NCI-H2196 treated with DMSO at 0.1 percent for 48 hours (cell line): ENCODE results near the gene RPS15.

Experiments used
- DNase-seq: peaks from one replicate; lab custom pipeline; 2025; ENCODE audit not compliant: unreplicated experiment; lab: John Stamatoyannopoulos, UW

RPS15 gene

GRCh38 chr19:1438035-1438932 is at the start of gene RPS15:
Gene RPS15, plus strand, starts transcription at chr19:1438396. Its CDS starts 30 bp downstream, at chr19:1438426.
- DNase-seq: peak; percentile 87

DNA sequence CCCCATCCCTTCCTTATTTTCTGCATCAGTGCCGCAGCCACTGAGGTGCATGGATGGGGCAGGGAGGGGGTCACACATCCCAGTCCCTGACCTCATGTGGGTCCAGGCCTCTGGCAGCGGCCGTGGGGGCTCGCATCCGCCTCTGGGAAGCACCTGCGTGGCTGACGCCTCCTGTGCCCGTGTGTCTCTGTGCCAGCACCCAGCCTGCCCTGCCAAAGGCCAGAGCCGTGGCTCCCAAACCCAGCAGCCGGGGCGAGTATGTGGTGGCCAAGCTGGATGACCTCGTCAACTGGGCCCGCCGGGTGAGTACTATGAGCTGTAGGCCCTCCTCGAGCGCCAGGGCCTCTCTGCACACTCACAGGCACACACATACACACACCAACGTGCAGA is 49.6 kb upstream of the RPS15 start:
- no peak for DNase-seq

DNA sequence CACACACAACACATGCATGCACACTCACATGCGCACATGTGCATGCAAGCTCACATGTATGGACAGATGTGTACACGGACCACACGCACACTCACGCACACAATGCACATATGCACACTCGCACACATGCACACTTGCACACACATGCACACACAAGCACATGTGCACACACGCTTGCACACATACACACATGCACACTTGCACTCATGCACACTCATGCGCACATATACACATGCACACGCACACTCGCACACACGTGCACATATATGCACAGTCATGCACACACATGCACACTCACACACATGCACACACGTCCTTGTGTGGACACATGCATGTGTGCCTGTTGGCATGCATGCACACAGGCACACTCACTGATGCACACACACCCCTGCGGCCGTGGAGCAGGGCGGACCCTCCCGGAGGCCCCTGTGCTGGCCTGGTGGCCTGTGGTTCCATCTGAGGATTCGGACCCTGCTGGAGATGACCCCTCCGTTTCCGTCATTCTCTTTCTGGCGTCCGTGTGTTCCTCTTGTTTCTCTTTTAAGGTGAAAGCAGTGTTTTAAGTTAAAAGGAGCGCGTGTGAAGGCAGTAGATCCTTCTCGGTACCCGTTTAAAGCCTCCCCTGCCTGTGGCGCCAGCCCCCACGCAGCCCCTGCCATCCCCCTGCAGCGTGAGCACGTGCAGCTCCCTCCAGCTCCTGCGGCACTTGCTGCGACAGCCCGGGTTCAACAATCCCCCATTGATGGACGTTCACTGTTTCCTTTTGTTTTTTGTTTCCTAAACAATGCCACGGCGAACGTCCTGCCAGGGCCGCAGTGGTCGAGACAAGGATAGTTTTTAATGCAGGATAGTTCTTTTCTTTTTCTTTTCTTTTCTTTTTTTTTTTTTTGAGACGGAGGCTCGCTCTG is 48.9 kb upstream of the RPS15 start:
- DNase-seq: no peak

DNA sequence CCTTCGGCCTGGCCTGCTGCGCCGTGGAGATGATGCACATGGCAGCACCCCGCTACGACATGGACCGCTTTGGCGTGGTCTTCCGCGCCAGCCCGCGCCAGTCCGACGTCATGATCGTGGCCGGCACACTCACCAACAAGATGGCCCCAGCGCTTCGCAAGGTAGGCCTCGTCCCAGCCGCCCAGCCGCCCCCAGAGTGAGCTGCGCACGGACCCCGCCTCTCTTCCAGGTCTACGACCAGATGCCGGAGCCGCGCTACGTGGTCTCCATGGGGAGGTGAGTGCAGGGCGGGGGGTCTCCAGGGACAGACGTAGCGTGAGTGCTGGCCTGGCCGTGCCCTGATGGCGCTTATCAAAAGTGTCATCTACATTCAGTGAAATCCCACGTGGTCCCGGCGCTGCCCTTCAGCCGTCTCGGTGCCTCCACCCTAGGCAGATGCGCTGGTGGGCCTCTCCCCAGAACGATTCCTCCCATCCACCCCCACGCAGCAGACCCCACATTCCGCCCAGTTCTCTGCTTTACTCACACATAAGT is 47.2 kb upstream of the RPS15 start:
- DNase-seq: no peak

GRCh38 chr19:1392407-1392806 is 45.8 kb upstream of the RPS15 start:
- no peak for DNase-seq

- DNase-seq: no peak
Measured at GRCh38 chr19:1392939-1393530, 45.2 kb upstream of the RPS15 start.

GRCh38 chr19:1393841-1394240 is 44.4 kb upstream of the RPS15 start:
- no peak for DNase-seq

DNA sequence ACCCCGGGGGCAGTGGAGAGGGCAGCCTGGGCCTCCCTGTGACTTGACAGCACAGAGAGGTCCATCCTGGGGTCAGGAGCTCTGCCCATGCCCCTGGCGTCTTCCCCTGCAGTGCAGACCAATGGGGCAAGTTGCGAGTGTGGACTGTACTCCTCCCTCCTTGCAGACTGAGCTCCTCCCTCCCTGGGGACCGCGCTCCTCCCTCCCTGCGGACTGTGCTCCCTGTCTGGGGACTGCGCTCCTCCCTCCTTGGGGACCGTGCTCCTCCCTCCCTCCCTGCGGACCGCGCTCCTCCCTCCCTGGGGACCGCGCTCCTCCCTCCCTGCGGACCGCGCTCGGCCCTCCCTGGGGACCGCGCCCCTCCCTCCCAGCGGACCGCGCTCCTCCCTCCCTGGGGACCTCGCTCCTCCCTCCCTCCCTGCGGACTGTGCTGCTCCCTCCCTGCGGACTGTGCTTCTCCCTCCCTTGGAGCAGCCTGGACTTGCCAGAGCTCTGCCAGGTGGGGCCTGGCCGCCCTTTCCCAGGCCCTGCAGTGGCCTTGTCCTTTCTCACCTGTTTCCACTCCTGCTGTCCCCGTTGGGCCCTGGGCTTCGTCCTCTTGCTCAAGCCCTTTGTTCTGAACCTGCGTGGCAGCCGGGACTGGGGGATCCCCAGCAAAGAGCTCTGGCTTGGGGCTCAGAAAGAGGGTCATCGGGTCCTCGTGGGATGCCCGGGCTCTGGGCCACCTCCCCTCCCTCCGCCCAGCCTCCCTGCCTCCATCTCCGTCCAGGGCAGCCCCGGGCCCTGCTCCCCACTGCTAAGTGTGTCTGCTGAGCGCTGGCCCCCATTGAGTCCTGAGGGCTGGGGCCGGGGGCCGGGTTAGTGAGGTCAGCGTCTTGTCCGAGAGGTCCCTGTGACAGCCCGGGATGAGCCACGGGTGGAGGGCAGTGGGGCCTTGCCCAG is 43.7 kb upstream of the RPS15 start:
- DNase-seq: peak; percentile 38

GRCh38 chr19:1395194-1396018 is 42.8 kb upstream of the RPS15 start:
- DNase-seq: no peak

DNA sequence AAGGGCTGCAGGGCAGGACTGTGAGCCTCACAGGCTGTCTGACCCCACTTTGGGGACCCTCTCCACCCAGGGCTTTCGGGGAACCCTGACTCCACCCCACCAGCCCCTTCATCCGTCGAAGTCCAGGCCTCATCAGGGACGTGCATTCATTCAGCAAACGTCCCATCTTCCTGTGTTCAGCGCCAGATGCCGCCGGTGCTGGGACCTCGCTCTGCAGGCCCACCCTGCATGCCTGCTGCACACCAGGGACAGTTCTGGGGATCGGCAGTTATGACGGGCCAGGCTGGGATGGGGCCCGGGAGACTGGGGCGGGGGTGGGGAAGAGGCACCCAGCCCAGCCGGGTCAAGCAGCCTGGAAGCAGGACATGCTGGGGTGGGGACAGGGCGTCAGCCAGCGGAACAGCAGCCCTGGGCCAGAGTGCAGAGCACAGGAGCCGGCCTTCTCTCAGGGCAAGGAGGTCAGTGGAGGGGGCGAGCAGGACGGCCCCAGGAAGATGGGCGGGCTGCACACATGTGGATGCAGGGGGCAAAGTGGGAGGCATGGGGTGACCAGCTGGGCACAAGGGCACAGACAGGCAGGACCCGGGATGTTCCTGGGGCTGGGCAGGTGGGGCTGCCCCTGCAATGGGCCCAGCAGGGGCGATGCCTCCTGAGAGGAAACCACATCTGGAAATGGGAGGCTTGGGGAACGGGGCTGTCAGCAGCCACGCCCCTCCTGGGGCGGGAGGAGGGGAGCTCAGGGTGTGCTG is 42.0 kb upstream of the RPS15 start:
- no peak for DNase-seq

GRCh38 chr19:1396768-1397679 is 41.2 kb upstream of the RPS15 start:
- DNase-seq: no peak

- DNase-seq: no peak
Measured at GRCh38 chr19:1397838-1398237, 40.4 kb upstream of the RPS15 start.

DNA sequence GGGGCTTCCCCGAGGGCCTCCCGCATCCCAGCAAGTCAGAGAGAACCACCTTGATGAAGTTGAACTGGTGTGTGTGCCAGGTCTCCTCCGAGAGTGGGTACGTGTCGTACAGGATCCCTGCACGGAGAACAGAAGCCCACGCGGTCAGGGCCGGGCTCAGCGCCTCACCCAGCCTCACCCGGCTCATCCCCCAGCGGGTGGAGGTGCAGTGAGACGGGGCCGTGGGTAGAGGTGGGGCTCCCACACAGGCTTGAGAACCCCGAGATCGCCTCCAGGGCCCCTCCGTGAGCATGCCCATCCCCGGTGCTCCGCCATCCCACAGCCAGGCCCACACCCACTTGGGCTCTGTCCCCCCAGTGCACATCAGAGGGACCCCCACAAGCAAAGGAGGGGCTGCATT is 39.1 kb upstream of the RPS15 start:
- DNase-seq: no peak

DNA sequence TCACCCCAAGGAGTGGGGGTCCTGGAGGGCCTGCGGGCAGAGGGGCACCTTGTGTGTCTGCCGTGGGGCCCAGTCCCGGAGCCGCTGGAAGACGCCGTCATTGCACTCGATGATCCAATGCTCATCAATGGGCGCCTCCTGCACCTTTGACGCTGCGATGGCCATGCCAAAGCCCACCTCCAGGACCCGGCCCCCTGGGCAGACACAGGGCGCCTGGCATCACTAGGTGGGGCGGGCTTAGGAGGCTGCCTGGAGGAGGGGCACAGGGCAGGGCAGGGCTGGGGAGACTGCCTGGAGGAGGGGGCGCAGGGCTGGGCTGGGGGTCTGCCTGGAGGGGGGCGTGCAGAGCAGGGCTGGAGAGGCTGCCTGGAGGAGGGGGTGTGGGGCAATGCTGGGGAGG is 38.5 kb upstream of the RPS15 start:
- DNase-seq: no peak

DNA sequence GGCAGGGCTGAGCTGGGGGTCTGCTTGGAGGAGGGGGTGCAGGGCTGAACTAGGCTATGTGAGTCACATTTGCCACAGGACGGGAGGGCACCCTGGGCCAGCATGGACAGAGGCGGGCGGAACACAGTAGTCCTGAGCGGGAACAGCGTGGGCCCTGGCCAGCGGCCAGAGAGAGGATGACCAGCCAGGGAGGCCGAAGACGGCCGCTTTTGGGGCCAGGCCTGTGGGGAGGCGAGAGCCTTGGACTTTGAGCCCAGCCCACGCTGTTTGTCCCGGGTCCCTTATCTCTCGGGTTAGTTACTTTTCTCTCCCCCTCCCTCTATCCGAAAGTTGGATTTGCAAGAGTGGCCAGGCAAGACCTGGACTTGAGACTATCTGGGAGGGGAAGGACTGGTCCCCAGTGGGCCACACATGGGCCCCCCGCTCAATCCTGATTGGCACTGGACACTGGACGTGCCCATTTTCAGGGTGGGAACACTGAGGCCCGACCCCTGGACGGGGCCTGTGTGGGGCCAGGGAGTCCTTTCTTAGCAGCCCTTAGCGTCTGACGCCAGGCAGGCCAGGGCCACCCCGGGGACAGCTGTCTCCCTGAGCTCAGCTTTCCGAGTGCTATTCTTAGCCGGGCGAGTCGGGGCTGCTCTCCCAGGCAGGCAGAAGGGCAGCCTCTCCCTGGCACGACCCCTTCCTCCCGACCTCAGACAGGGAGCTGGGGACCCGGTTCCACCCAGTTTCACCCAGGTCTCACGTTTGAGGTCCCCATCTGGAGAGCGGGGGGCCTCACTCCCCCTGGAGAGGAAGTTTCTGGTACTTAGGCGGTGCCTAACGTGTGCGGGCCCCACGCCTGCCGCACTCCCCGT is 37.7 kb upstream of the RPS15 start:
- no peak for DNase-seq

DNA sequence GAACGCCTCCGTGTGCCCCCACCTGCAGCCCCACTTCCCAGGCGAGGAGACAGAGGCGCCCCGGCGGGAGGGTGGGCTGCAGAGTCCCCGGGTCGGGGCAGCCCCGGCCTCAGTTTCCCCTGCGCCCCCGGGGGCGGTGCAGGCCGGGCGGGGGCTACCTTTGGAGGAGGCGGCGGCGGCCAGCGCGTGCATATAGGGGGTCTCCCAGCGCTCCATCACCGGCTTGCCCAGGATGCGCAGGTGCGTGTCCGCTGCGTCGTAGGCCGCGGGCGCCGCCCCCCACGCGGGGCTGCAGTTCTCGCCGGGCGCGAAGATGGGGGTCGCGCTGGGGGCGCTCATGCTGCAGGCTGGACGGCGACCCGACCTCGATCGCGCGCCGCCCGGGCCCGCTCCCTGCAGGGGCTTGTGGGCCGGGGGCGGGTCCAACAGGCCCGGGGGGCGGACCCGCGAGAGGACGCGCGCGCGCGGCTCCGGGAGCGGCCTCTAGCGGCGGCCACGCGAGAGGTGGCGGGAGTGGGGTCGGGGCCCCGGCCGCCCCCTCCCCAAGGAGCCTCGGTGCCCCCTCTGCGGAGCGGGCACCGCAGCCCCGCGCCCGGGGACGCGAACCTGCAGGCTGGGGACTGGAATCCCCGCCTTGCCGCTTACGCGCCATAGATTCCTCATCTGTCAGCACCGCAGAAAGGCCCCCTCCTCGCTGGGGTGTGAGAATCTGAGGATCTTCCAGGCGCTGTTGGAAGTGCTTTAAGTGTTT is 36.9 kb upstream of the RPS15 start, which contains the start of gene GAMT:
TSS of gene GAMT (minus strand) at position 405 of the 751 bp plus-strand sequence. CDS start at position 339, 66 bp downstream.
- DNase-seq: no peak
